GM12878 (cell line): ENCODE data around the gene TMEM198.

Experiments used
- KAT2A ChIP-seq: conservative IDR thresholded peaks from 2 replicates; pipeline ENCODE4 v1.6.1; 2011; ENCODE audit warnings: low read depth, low read length; ENCODE audit not compliant: control insufficient read depth
- POLR2A ChIP-seq: IDR thresholded peaks from 2 replicates; pipeline ENCODE4 v1.6.1; 2011; ENCODE audit warnings: low read depth, mild to moderate bottlenecking, low read length
- RAD21 ChIP-seq: IDR thresholded peaks from 2 replicates; pipeline ENCODE4 v1.6.1; 2011; ENCODE audit warnings: mild to moderate bottlenecking, low read depth, low read length, moderate library complexity; ENCODE audit not compliant: insufficient read depth
- ZBTB33 ChIP-seq: fragments of 450-650 bp; IDR thresholded peaks from 2 replicates; pipeline ENCODE4 v1.6.1; 2017; ENCODE audit warnings: mild to moderate bottlenecking
- TF ChIP-seq, protein P1 (sequence below): fragments of 450-650 bp; IDR thresholded peaks from 2 replicates; pipeline ENCODE4 v1.6.1; 2016; ENCODE audit warnings: mild to moderate bottlenecking, moderate library complexity, borderline replicate concordance
- TF ChIP-seq, protein P2 (sequence below), 3 experiments: IDR thresholded peaks in 2 of 3; conservative IDR thresholded peaks in 1 of 3; 2 replicates each; pipeline ENCODE4 v1.5.1; 2011; ENCODE audit warnings: low read depth in 3 of 3, low read length in 3 of 3, mild to moderate bottlenecking in 3 of 3, control low read depth in 2 of 3, moderate library complexity in 2 of 3, inconsistent platforms in 1 of 3, mixed read lengths in 1 of 3; ENCODE audit not compliant: control insufficient read depth in 2 of 3, insufficient read depth in 1 of 3; ENCODE audit errors: extremely low read depth in 1 of 3

DNA sequence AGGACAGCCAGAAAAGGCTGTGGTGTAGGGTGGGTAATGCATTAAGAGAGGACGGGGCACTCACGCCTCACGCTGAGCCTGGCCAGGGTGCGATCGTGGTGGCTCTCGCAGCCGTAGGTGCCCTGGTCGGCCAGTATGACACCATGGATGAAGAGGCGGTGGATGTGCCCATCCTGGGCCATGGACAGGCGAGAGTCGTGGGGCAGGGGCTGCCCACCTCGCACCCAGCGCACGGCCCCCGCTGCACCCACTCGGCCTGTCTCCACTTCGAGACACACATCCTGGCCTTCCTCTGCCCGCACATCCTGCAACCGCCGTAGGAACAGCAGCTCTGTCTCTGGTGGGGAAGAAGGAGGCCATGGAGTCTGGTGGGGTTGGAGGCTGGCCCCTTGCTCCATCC, 12.1 kb downstream of the TMEM198 start:
- TF ChIP-seq, protein P1, sequence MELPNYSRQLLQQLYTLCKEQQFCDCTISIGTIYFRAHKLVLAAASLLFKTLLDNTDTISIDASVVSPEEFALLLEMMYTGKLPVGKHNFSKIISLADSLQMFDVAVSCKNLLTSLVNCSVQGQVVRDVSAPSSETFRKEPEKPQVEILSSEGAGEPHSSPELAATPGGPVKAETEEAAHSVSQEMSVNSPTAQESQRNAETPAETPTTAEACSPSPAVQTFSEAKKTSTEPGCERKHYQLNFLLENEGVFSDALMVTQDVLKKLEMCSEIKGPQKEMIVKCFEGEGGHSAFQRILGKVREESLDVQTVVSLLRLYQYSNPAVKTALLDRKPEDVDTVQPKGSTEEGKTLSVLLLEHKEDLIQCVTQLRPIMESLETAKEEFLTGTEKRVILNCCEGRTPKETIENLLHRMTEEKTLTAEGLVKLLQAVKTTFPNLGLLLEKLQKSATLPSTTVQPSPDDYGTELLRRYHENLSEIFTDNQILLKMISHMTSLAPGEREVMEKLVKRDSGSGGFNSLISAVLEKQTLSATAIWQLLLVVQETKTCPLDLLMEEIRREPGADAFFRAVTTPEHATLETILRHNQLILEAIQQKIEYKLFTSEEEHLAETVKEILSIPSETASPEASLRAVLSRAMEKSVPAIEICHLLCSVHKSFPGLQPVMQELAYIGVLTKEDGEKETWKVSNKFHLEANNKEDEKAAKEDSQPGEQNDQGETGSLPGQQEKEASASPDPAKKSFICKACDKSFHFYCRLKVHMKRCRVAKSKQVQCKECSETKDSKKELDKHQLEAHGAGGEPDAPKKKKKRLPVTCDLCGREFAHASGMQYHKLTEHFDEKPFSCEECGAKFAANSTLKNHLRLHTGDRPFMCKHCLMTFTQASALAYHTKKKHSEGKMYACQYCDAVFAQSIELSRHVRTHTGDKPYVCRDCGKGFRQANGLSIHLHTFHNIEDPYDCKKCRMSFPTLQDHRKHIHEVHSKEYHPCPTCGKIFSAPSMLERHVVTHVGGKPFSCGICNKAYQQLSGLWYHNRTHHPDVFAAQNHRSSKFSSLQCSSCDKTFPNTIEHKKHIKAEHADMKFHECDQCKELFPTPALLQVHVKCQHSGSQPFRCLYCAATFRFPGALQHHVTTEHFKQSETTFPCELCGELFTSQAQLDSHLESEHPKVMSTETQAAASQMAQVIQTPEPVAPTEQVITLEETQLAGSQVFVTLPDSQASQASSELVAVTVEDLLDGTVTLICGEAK = no peak
- no peak for TF ChIP-seq POLR2A
- TF ChIP-seq, protein P2, sequence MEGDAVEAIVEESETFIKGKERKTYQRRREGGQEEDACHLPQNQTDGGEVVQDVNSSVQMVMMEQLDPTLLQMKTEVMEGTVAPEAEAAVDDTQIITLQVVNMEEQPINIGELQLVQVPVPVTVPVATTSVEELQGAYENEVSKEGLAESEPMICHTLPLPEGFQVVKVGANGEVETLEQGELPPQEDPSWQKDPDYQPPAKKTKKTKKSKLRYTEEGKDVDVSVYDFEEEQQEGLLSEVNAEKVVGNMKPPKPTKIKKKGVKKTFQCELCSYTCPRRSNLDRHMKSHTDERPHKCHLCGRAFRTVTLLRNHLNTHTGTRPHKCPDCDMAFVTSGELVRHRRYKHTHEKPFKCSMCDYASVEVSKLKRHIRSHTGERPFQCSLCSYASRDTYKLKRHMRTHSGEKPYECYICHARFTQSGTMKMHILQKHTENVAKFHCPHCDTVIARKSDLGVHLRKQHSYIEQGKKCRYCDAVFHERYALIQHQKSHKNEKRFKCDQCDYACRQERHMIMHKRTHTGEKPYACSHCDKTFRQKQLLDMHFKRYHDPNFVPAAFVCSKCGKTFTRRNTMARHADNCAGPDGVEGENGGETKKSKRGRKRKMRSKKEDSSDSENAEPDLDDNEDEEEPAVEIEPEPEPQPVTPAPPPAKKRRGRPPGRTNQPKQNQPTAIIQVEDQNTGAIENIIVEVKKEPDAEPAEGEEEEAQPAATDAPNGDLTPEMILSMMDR (IDR thresholded peaks at IDR 0.05 in 2 of 3, conservative IDR thresholded peaks at IDR 0.05 in 1 of 3; ENCODE audit: control insufficient read depth in 2 of 3, extremely low read depth in 1 of 3, insufficient read depth in 1 of 3, low read depth in 3 of 3, low read length in 3 of 3) = no peak
- TF ChIP-seq RAD21 = no peak
- no peak for TF ChIP-seq ZBTB33
- TF ChIP-seq KAT2A = no peak
